Transverse colon (tissue), 4 donors: ENCODE results near the gene DRD4.

Experiments used
- EP300 ChIP-seq: sonication (generic); formaldehyde crosslinking; IDR thresholded peaks from one replicate; pipeline ENCODE4 v1.6.1; 2017; ENCODE audit warnings: antibody characterized with exemption, low read depth
- POLR2AphosphoS5 ChIP-seq, 3 donors: sonication (generic); formaldehyde crosslinking; IDR thresholded peaks; one replicate each; pipeline ENCODE4 v1.6.1; 2016; ENCODE audit warnings: antibody characterized with exemption in 3 of 3
- TF ChIP-seq, protein P1 (sequence below), 5 experiments: fragments of 200-600 bp in 3 of 5; fragments of 450-650 bp in 2 of 5; sonication (generic) in 3 of 5; IDR thresholded peaks; 1 replicate in 2 of 5; 2 replicates in 3 of 5; pipeline ENCODE4 v1.5.1; 2016 to 2017; ENCODE audit warnings: antibody characterized with exemption in 5 of 5, inconsistent platforms in 3 of 5, mild to moderate bottlenecking in 2 of 5, moderate library complexity in 1 of 5

- TF ChIP-seq EP300: no peak
- TF ChIP-seq, protein P1, sequence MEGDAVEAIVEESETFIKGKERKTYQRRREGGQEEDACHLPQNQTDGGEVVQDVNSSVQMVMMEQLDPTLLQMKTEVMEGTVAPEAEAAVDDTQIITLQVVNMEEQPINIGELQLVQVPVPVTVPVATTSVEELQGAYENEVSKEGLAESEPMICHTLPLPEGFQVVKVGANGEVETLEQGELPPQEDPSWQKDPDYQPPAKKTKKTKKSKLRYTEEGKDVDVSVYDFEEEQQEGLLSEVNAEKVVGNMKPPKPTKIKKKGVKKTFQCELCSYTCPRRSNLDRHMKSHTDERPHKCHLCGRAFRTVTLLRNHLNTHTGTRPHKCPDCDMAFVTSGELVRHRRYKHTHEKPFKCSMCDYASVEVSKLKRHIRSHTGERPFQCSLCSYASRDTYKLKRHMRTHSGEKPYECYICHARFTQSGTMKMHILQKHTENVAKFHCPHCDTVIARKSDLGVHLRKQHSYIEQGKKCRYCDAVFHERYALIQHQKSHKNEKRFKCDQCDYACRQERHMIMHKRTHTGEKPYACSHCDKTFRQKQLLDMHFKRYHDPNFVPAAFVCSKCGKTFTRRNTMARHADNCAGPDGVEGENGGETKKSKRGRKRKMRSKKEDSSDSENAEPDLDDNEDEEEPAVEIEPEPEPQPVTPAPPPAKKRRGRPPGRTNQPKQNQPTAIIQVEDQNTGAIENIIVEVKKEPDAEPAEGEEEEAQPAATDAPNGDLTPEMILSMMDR (IDR thresholded peaks at IDR 0.05): no peak
- TF ChIP-seq POLR2AphosphoS5 (IDR thresholded peaks at IDR 0.05): no peak
Measured at GRCh38 chr11:637593-638521, 788 bp downstream of the DRD4 start.
